Peyer's patch (tissue), 4 donors: ENCODE data around the gene ACP1. TPM values are rescaled to one million over a fixed set of nuclear protein-coding genes. Genes with fewer than 3 reads are reported as not detected.
"Not testable (repeated sequence)": the region's sequence is repeated elsewhere in the genome, so short reads cannot be mapped to it uniquely, and the experiment has no call there.

Experiments used
- DNase-seq, 3 donors: peaks; one replicate each; pipeline ENCODE4 v3.0.0-alpha.2; 2017 to 2019
- H3K27ac ChIP-seq, 4 donors: fragments of 200-600 bp; sonication (generic); one replicate each; pipeline ENCODE4 v1.5.1; 2016 to 2019
- H3K27me3 ChIP-seq, 2 donors: fragments of 200-600 bp; sonication (generic); one replicate each; pipeline ENCODE4 v1.5.1; 2019
- H3K36me3 ChIP-seq, 3 donors: fragments of 200-600 bp; sonication (generic); one replicate each; pipeline ENCODE4 v1.5.1; 2016 to 2019
- H3K4me1 ChIP-seq, 4 donors: fragments of 200-600 bp; sonication (generic); one replicate each; pipeline ENCODE4 v1.5.1; 2016 to 2019
- H3K4me3 ChIP-seq, 4 donors: fragments of 200-600 bp; sonication (generic); 1 replicate in 3 of 4; 2 replicates in 1 of 4; pipeline ENCODE4 v1.5.1; 2016 to 2019; ENCODE audit warnings: mild to moderate bottlenecking in 1 of 4
- H3K9me3 ChIP-seq, 4 donors: fragments of 200-600 bp; sonication (generic); one replicate each; pipeline ENCODE4 v1.5.1; 2016 to 2019; ENCODE audit warnings: mild to moderate bottlenecking in 1 of 4
- CTCF ChIP-seq, 6 experiments: fragments of 450-650 bp in 4 of 6; fragments of 200-600 bp in 2 of 6; sonication (generic) in 1 of 6; IDR thresholded peaks; one replicate each; pipeline ENCODE4 v1.5.1; 2017 to 2019; ENCODE audit warnings: antibody characterized with exemption in 6 of 6, mild to moderate bottlenecking in 3 of 6, moderate library complexity in 1 of 6
- POLR2A ChIP-seq, 2 donors: fragments of 450-650 bp; IDR thresholded peaks; one replicate each; pipeline ENCODE4 v1.5.1; 2017; ENCODE audit warnings: antibody characterized with exemption in 2 of 2, mild to moderate bottlenecking in 2 of 2, moderate library complexity in 2 of 2
- total RNA-seq, 4 donors: library from RNA; depleted of rRNA; stranded (reverse); fragments of >200 nt; gene quantifications; one replicate each; pipeline ENCODE4 v1.1.0, GENCODE V29; 2016

Gene ACP1
- total RNA-seq, 4 donors from 2014 or later = 39.6 to 88.1 (median 63.5) TPM

GRCh38 chr2:309148-309953, 44.6 kb downstream of the ACP1 start:
- Histone ChIP-seq H3K27ac (no peak overlapping the region), H3K36me3 (no peaks in the 10 kb centered on the region), H3K4me1 (no peaks in the 10 kb centered on the region), H3K4me3 (no peak overlapping the region), H3K9me3 (no peaks in the 10 kb centered on the region), H3K27me3 (no peaks in the 10 kb centered on the region)
- no peak for TF ChIP-seq CTCF (IDR thresholded peaks at IDR 0.05)
- TF ChIP-seq POLR2A (IDR thresholded peaks at IDR 0.05) = no peak
- no peak for DNase-seq

DNA sequence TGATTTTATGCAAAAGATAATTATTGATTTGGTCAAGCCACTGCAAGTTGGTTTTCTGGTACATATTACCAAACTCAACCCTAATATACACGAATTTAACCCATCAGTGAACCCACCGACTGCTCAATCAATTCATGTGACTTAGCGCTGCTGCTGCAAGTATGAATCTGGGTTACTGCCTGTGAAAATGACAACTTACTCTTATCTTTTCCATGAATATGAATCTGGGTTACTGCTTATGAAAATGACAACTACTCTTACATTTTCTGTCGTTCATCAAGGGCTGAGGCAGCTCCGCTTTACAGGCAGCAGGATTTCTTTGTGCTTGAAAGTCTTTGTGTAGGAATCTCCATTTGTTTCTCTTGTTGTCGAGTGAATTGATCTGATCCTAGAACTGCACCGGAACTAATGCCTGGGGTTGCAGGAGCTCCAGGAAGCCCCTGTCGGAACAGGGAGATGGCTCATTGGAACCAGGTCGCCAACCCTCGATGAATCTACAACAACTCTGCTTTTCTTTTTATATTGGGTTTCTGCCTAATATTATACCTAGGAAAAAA, 45.3 kb downstream of the ACP1 start:
- Histone ChIP-seq H3K4me1 (no peaks in the 10 kb centered on the region), H3K27ac (no peak overlapping the region), H3K9me3 (no peaks in the 10 kb centered on the region), H3K36me3 (no peaks in the 10 kb centered on the region), H3K4me3 (no peak overlapping the region), H3K27me3 (no peaks in the 10 kb centered on the region)
- DNase-seq = no peak
- no peak for TF ChIP-seq POLR2A (IDR thresholded peaks at IDR 0.05)
- no peak for TF ChIP-seq CTCF (IDR thresholded peaks at IDR 0.05)

- no peak for DNase-seq
- no peak overlapping the region for H3K4me3 ChIP-seq
- H3K27me3 ChIP-seq = no peaks in the 10 kb centered on the region
- no peaks in the 10 kb centered on the region for H3K9me3 ChIP-seq
- H3K27ac ChIP-seq = no peak overlapping the region
- TF ChIP-seq POLR2A (IDR thresholded peaks at IDR 0.05) (no peak), CTCF (IDR thresholded peaks at IDR 0.05) (no peak)
- H3K4me1 ChIP-seq = no peaks in the 10 kb centered on the region
- no peaks in the 10 kb centered on the region for H3K36me3 ChIP-seq
Observed at GRCh38 chr2:310994-311393, 46.2 kb downstream of the ACP1 start.

- Histone ChIP-seq H3K4me1 (no peaks in the 10 kb centered on the region), H3K9me3 (no peaks in the 10 kb centered on the region), H3K36me3 (no peaks in the 10 kb centered on the region), H3K4me3 (no peak overlapping the region), H3K27ac (no peak overlapping the region), H3K27me3 (no peaks in the 10 kb centered on the region)
- DNase-seq = no peak
- no peak for TF ChIP-seq POLR2A (IDR thresholded peaks at IDR 0.05)
- no peak for TF ChIP-seq CTCF (IDR thresholded peaks at IDR 0.05)
Observed at GRCh38 chr2:313991-314390, 49.2 kb downstream of the ACP1 start.

DNA sequence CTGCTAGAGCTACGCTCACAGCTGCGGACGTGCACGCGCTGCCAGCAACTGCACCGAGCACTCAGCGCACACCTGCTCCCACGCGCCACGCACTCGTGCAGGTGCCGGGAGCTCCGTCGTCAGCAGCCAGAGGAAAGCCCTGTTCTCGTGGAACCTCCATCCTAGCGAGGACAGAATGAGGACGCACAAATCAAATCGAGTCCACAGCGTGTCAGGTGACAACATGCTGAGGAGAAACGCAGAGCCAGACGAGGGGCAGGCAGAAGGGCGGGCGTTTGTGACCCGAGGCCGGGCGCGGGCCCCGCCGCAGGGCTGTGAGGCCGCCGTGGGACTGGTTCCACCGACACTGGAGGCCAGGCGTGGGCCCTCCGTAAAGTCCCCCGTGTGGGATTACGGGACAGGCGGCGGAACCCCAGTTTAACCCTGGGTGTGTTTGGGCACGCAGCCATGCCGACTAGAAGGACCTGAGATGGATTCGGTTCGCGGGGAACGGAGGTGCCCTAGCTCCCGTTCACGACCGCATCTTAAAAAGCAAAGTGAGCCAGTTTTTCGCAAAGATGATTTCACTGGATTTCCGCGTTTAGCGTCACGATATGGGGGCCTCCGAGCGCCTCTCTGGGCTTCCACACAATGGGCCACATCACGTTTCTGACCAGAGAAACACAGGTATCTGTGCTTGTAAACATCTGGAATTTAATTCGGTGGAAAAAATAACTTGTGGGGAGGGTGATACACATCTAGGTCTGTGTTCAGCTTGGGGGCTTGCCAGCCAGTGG, 50.0 kb downstream of the ACP1 start:
- Histone ChIP-seq H3K27me3 (no peaks in the 10 kb centered on the region), H3K9me3 (no peaks in the 10 kb centered on the region), H3K36me3 (no peaks in the 10 kb centered on the region), H3K4me1 (no peaks in the 10 kb centered on the region), H3K4me3 (no peak overlapping the region), H3K27ac (no peak overlapping the region)
- DNase-seq = no peak
- no peak for TF ChIP-seq POLR2A (IDR thresholded peaks at IDR 0.05)
- TF ChIP-seq CTCF (IDR thresholded peaks at IDR 0.05) = no peak

DNA sequence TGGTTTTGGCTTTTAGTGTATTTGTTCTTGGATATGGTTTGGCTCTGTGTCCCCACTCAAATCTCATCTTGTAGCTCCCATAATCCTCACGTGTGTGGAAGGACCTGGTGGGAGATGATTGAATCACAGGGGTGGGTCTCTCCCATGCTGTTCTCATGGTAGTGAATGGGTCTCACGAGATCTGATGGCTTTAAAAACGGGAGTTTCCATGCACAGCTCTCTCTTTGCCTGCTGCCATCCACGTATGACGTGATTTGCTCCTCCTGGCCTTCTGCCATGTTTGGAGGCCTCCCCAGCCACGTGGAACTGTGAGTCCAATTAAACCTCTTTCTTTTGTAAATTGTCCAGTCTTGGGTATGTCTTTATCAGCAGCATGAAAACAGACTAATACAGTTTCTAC, 51.2 kb downstream of the ACP1 start:
- not testable (repeated sequence) for H3K27me3 ChIP-seq, H3K4me3 ChIP-seq, DNase-seq, H3K27ac ChIP-seq, H3K9me3 ChIP-seq, H3K4me1 ChIP-seq, H3K36me3 ChIP-seq
